OCI-LY1 (cell line): ENCODE results near the gene HBS1L.

Source experiments
- H2AFZ ChIP-seq: fragments of 200-600 bp; sonication (generic), shearing (Covaris generic); 2 replicates; pipeline ENCODE4 v1.6.0; 2014; ENCODE audit warnings: antibody characterized with exemption, mild to moderate bottlenecking, low read length
- H3F3A ChIP-seq: fragments of 200-600 bp; sonication (generic), shearing (Covaris generic); 2 replicates; pipeline ENCODE4 v1.6.0; 2014; ENCODE audit warnings: mild to moderate bottlenecking, antibody characterized with exemption, low read length, moderate library complexity; ENCODE audit not compliant: insufficient read depth
- H3K27ac ChIP-seq: fragments of 200-600 bp; sonication (generic); 2 replicates; pipeline ENCODE4 v1.5.1; 2014; ENCODE audit warnings: low read length, mixed run types, mild to moderate bottlenecking, low read depth; ENCODE audit not compliant: poor library complexity, severe bottlenecking
- H3K27me3 ChIP-seq: fragments of 200-600 bp; sonication (generic); 2 replicates; pipeline ENCODE4 v1.6.0; 2014; ENCODE audit warnings: antibody characterized with exemption, mild to moderate bottlenecking, low read length, moderate library complexity; ENCODE audit not compliant: insufficient read depth
- H3K36me3 ChIP-seq: fragments of 200-600 bp; sonication (generic); 2 replicates; pipeline ENCODE4 v1.6.1; 2014; ENCODE audit warnings: mild to moderate bottlenecking, antibody characterized with exemption, low read length, moderate library complexity, mixed read lengths; ENCODE audit not compliant: insufficient read depth
- H3K4me1 ChIP-seq: fragments of 200-600 bp; sonication (generic); 2 replicates; pipeline ENCODE4 v1.5.1; 2014; ENCODE audit warnings: mild to moderate bottlenecking, low read length, moderate library complexity; ENCODE audit not compliant: insufficient read depth, severe bottlenecking
- H3K4me2 ChIP-seq: fragments of 200-600 bp; sonication (generic), shearing (Covaris generic); 2 replicates; pipeline ENCODE4 v1.6.1; 2014; ENCODE audit warnings: low read length
- H3K4me3 ChIP-seq: fragments of 200-600 bp; sonication (generic); 2 replicates; pipeline ENCODE4 v1.5.1; 2014; ENCODE audit warnings: low read length, low read depth, mild to moderate bottlenecking, mixed read lengths; ENCODE audit not compliant: poor library complexity, severe bottlenecking
- H3K79me2 ChIP-seq: fragments of 200-600 bp; shearing (Covaris generic); 2 replicates; pipeline ENCODE4 v1.6.1; 2016; ENCODE audit warnings: mixed run types, low read length, mixed read lengths; ENCODE audit not compliant: insufficient read depth
- H3K9ac ChIP-seq: fragments of 200-600 bp; sonication (generic), shearing (Covaris generic); 2 replicates; pipeline ENCODE4 v1.6.1; 2014; ENCODE audit warnings: mild to moderate bottlenecking, low read length, mixed read lengths
- H3K9me2 ChIP-seq: fragments of 200-600 bp; sonication (generic), shearing (Covaris generic); 2 replicates; pipeline ENCODE4 v1.6.1; 2014; ENCODE audit warnings: low read depth, mild to moderate bottlenecking, low read length, mixed read lengths
- H3K9me3 ChIP-seq: fragments of 200-600 bp; shearing (Covaris generic); 2 replicates; pipeline ENCODE4 v1.6.1; 2014; ENCODE audit warnings: low read length, mixed read lengths
- H4K20me1 ChIP-seq: fragments of 200-600 bp; sonication (generic), shearing (Covaris generic); 2 replicates; pipeline ENCODE4 v1.6.0; 2016; ENCODE audit warnings: mild to moderate bottlenecking, low read length; ENCODE audit not compliant: insufficient read depth
- CTCF ChIP-seq: fragments of 200-600 bp; sonication (generic), shearing (Covaris generic); IDR thresholded peaks from 2 replicates; pipeline ENCODE4 v1.5.1; 2017; ENCODE audit warnings: mild to moderate bottlenecking, antibody characterized with exemption, low read length, moderate library complexity, mixed read lengths
- EZH2 ChIP-seq: fragments of 200-600 bp; sonication (generic), shearing (Covaris generic); IDR thresholded peaks from 2 replicates; pipeline ENCODE4 v1.8.0; 2017; ENCODE audit warnings: borderline replicate concordance, mixed run types, mild to moderate bottlenecking, antibody characterized with exemption, low read length, moderate library complexity, mixed read lengths

HBS1L gene

GRCh38 chr6:135073756-135074393 lies 19.3 kb upstream of the HBS1L start:
- Histone ChIP-seq H3K79me2 (no peaks in the 10 kb centered on the region), H3K9me3 (no peaks in the 10 kb centered on the region), H2AFZ (0 out of 2 replicates have a peak overlapping the region, but pooled peaks have one; percentile 56), H3K36me3 (no peaks in the 10 kb centered on the region), H3K9me2 (no peaks in the 10 kb centered on the region), H4K20me1 (no peaks in the 10 kb centered on the region), H3K4me2 (no peak overlapping the region), H3K4me1 (peaks cover 27% of the 10 kb centered on the region), H3K4me3 (no peak overlapping the region), H3F3A (no peaks in the 10 kb centered on the region), H3K9ac (0 out of 2 replicates have a peak overlapping the region, but pooled peaks have one; percentile 19), H3K27me3 (no peaks in the 10 kb centered on the region), H3K27ac (peak overlapping the region; percentile 45)
- no peak for TF ChIP-seq CTCF
- no peak for TF ChIP-seq EZH2

GRCh38 chr6:135073217-135073616 lies 18.6 kb upstream of the HBS1L start:
- H3K79me2 ChIP-seq = no peaks in the 10 kb centered on the region
- TF ChIP-seq EZH2 (no peak), CTCF (no peak)
- H3K4me2 ChIP-seq = no peak overlapping the region
- H3K9me2 ChIP-seq = no peaks in the 10 kb centered on the region
- H3K4me3 ChIP-seq = no peak overlapping the region
- no peaks in the 10 kb centered on the region for H3F3A ChIP-seq
- H3K9ac ChIP-seq = no peak overlapping the region
- no peak overlapping the region for H3K27ac ChIP-seq
- H2AFZ ChIP-seq = no peak overlapping the region
- peaks cover 27% of the 10 kb centered on the region for H3K4me1 ChIP-seq
- H3K27me3 ChIP-seq = no peaks in the 10 kb centered on the region
- no peaks in the 10 kb centered on the region for H3K9me3 ChIP-seq
- no peaks in the 10 kb centered on the region for H3K36me3 ChIP-seq
- H4K20me1 ChIP-seq = no peaks in the 10 kb centered on the region

- H3K4me2 ChIP-seq = no peak overlapping the region
- H3K9me3 ChIP-seq = no peaks in the 10 kb centered on the region
- H3K9ac ChIP-seq = no peak overlapping the region
- no peak overlapping the region for H2AFZ ChIP-seq
- H3K27me3 ChIP-seq = no peaks in the 10 kb centered on the region
- TF ChIP-seq EZH2 = no peak
- TF ChIP-seq CTCF = no peak
- H3K27ac ChIP-seq = no peak overlapping the region
- peaks cover 27% of the 10 kb centered on the region for H3K4me1 ChIP-seq
- H3F3A ChIP-seq = no peaks in the 10 kb centered on the region
- H4K20me1 ChIP-seq = no peaks in the 10 kb centered on the region
- H3K9me2 ChIP-seq = no peaks in the 10 kb centered on the region
- no peaks in the 10 kb centered on the region for H3K79me2 ChIP-seq
- H3K36me3 ChIP-seq = no peaks in the 10 kb centered on the region
- H3K4me3 ChIP-seq = no peak overlapping the region
These were observed 18.1 kb upstream of the HBS1L start for GRCh38 chr6:135072753-135073152.
